ENCODE results near the gene FUT7. TPM values are rescaled to one million over a fixed set of nuclear protein-coding genes. Genes with fewer than 3 reads are reported as not detected.

FUT7 gene
- total RNA-seq, 4 donors from 2014 or later, result 0.32 to 0.83 TPM; not detected in 2

GRCh38 chr9:137062384-137062783, 30.5 kb upstream of the FUT7 start:
- no peaks in the 10 kb centered on the region for H3K36me3 ChIP-seq
- no peaks in the 10 kb centered on the region for H3K9me3 ChIP-seq
- H3K4me3 ChIP-seq, result no peak overlapping the region
- peaks cover 0 to 15% (median 0%) of the 10 kb centered on the region in 4 donors for H3K27me3 ChIP-seq
- WGBS, result 85% methylated on average over 15 of the region's 15 CpGs
- peaks cover 6 to 18% (median 16%) of the 10 kb centered on the region in 4 donors for H3K4me1 ChIP-seq
- no peak for DNase-seq (ENCODE audit: extremely low spot score)
- TF ChIP-seq POLR2AphosphoS5 (IDR thresholded peaks at IDR 0.05) (no peak), EP300 (IDR thresholded peaks at IDR 0.05) (no peak), POLR2A (IDR thresholded peaks at IDR 0.05; ENCODE audit: low read depth) (no peak)
- TF ChIP-seq, protein P1, sequence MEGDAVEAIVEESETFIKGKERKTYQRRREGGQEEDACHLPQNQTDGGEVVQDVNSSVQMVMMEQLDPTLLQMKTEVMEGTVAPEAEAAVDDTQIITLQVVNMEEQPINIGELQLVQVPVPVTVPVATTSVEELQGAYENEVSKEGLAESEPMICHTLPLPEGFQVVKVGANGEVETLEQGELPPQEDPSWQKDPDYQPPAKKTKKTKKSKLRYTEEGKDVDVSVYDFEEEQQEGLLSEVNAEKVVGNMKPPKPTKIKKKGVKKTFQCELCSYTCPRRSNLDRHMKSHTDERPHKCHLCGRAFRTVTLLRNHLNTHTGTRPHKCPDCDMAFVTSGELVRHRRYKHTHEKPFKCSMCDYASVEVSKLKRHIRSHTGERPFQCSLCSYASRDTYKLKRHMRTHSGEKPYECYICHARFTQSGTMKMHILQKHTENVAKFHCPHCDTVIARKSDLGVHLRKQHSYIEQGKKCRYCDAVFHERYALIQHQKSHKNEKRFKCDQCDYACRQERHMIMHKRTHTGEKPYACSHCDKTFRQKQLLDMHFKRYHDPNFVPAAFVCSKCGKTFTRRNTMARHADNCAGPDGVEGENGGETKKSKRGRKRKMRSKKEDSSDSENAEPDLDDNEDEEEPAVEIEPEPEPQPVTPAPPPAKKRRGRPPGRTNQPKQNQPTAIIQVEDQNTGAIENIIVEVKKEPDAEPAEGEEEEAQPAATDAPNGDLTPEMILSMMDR (IDR thresholded peaks at IDR 0.05), result no peak
- intact Hi-C loops (cut with DNase I), result no loop called here
- no peak overlapping the region for H3K27ac ChIP-seq (replicated peaks in 1 of 4)

DNA sequence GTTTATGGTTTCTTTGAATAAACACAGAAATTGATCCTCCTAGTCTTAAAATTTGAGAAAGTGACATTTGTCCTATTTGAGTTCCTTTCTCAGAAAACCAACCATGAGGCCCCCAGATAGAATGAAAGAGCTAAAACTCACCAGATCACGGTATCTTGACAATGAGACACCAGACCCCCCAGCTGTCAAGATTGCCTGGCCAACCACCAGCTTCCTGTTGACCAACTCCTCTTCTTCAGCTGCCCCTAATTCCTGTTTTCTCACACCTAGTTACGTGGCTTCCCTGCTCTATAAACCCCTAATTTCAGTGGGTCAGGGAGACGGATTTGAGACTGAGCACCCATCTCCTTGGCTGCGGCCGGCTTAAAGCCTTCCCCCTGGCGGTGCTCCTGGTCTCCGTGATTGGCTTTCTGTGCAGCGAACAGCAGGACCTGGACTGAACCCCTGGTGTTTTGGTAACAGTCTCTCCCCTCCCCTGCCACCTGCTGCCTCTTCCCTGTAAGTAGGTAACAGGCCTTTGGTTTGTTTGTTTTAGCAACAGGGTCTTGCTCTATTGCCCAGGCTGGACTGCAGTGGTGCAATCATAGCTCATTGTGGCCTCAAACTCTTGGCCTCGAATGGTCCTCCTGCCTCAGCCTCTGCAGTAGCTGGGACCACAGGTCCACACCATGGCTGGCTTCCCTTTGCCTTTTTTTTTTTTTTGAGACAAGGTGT, 26.8 kb upstream of the FUT7 start:
- H3K4me1 ChIP-seq, result peaks cover 24 to 45% (median 45%) of the 10 kb centered on the region in 4 donors
- WGBS, result 90% methylated on average over 9 of the region's 9 CpGs
- H3K9me3 ChIP-seq, result no peaks in the 10 kb centered on the region
- H3K4me3 ChIP-seq, result no peak overlapping the region
- H3K27me3 ChIP-seq, result peaks cover under 1 to 8% (median under 1%) of the 10 kb centered on the region in 4 donors
- no peaks in the 10 kb centered on the region for H3K36me3 ChIP-seq
- intact Hi-C loops (cut with DNase I), result no loop called here
- DNase-seq (ENCODE audit: extremely low spot score), result no peak
- no peak overlapping the region for H3K27ac ChIP-seq (replicated peaks in 1 of 4)
- TF ChIP-seq, protein P1 (IDR thresholded peaks at IDR 0.05), result no peak
- no peak for TF ChIP-seq POLR2A (IDR thresholded peaks at IDR 0.05; ENCODE audit: low read depth)
- TF ChIP-seq POLR2AphosphoS5 (IDR thresholded peaks at IDR 0.05), result no peak
- no peak for TF ChIP-seq EP300 (IDR thresholded peaks at IDR 0.05)

GRCh38 chr9:137057545-137057944, 25.7 kb upstream of the FUT7 start:
- H3K4me1 ChIP-seq, result peaks cover 31 to 56% (median 55%) of the 10 kb centered on the region in 4 donors
- DNase-seq (ENCODE audit: extremely low spot score), result no peak
- TF ChIP-seq POLR2AphosphoS5 (IDR thresholded peaks at IDR 0.05) (no peak), POLR2A (IDR thresholded peaks at IDR 0.05; ENCODE audit: low read depth) (no peak), EP300 (IDR thresholded peaks at IDR 0.05) (no peak)
- TF ChIP-seq, protein P1 (IDR thresholded peaks at IDR 0.05), result no peak
- H3K4me3 ChIP-seq, result no peak overlapping the region
- WGBS, result 54% methylated on average over 16 of the region's 16 CpGs
- no peak overlapping the region for H3K27ac ChIP-seq (replicated peaks in 1 of 4)
- intact Hi-C loops (cut with DNase I), result no loop called here
- H3K9me3 ChIP-seq, result no peaks in the 10 kb centered on the region
- peaks cover 7 to 19% (median 11%) of the 10 kb centered on the region in 4 donors for H3K27me3 ChIP-seq
- no peaks in the 10 kb centered on the region for H3K36me3 ChIP-seq

DNA sequence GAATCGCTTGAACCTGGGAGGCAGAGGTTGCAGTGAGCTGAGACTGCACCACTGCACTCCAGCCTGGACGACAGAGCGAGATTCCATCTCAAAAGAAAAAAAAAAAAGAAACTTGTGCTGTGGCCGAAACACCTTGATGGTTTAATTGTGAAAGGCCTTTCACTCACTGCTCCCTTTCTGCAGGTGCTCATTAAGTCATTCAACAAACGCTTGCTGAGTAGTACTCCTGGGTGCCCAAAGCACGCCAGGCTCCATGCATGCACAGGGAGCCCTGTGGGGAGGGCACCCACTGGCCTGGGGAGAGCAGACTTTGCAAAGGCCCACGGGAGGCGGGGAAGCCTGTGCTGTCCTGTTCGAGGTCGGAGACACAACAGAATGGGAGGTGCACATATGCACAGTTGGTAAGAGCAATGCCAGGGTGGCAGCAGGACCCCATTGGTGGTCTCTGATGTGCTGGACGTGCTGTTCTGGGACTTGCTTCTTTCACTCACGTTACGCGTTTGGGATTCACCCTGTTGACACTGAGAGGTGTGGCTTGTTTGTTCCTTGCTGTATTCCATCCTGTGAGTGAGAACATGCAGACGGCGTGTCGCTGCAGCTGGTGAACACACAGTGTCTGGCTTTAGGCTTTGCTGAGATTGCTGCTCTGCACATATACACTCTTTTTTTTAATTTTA, 25.0 kb upstream of the FUT7 start:
- Histone ChIP-seq H3K4me3 (no peak overlapping the region), H3K27me3 (peaks cover 7 to 26% (median 18%) of the 10 kb centered on the region in 4 donors), H3K4me1 (peaks cover 31 to 56% (median 55%) of the 10 kb centered on the region in 4 donors), H3K27ac (replicated peaks in 1 of 4) (no peak overlapping the region), H3K36me3 (no peaks in the 10 kb centered on the region), H3K9me3 (no peaks in the 10 kb centered on the region)
- intact Hi-C loops (cut with DNase I), result no loop called here
- TF ChIP-seq POLR2AphosphoS5 (IDR thresholded peaks at IDR 0.05) (peak in 1 of 2 donors; percentile 6), EP300 (IDR thresholded peaks at IDR 0.05) (no peak)
- DNase-seq (ENCODE audit: extremely low spot score), result no peak
- 71% methylated on average over 17 of the region's 17 CpGs for WGBS

Data from esophagus muscularis mucosa (tissue), 4 donors.